Measurements from ENCODE around the gene CTXN1. TPM values are rescaled to one million over a fixed set of nuclear protein-coding genes. Genes with fewer than 3 reads are reported as not detected.
"Not testable (repeated sequence)": the region's sequence is repeated elsewhere in the genome, so short reads cannot be mapped to it uniquely, and the experiment has no call there.

Gene CTXN1
- polyA plus RNA-seq, 3 donors = 10.0 to 16.1 (median 11.5) TPM

DNA sequence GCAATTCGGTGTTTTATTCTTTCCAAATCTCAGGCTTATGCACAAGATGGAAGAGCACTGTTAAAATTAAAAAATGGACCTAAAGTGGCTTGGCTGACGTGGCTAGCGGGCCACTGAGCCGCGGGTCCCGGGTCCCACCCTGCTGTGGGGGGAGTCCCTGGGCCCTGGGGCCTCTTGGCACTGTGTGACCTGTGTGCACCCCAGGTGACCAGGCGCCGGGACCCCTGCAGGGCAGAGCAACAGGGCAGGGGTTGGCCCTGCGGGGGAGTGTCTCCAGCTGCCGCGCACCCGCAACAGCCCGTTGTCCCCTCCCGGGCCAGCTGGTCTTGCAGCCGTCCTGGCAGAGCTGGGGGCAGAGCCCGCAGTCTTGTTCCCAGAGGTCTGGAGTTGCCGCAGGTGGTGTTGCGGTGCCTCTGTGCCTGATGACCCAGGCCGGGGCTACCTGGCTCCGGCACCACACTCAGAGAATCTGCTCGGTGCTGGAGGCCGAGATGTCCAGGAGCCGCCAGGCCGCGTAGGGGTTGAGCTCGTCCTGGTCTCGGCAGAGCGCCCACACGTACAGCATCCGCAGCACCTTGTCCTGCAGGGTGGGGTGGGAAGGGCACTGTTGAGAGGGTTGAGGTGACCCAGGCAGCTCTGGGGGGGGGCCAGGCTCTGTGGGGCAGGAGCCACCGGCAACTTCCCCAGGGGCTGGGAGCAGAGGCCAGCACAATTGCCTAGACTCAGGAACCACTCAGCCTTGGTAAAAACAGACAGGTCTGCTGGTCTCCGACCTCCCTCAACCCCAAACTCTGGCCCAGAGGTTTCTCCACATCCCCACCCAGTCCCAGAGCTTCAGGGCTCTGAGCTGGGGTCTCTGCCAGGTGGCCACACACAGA is 1.0 kb upstream of the CTXN1 start:
- DNase-seq (ENCODE audit: low read depth in 3 of 3, low spot score in 2 of 3) = no peak

DNA sequence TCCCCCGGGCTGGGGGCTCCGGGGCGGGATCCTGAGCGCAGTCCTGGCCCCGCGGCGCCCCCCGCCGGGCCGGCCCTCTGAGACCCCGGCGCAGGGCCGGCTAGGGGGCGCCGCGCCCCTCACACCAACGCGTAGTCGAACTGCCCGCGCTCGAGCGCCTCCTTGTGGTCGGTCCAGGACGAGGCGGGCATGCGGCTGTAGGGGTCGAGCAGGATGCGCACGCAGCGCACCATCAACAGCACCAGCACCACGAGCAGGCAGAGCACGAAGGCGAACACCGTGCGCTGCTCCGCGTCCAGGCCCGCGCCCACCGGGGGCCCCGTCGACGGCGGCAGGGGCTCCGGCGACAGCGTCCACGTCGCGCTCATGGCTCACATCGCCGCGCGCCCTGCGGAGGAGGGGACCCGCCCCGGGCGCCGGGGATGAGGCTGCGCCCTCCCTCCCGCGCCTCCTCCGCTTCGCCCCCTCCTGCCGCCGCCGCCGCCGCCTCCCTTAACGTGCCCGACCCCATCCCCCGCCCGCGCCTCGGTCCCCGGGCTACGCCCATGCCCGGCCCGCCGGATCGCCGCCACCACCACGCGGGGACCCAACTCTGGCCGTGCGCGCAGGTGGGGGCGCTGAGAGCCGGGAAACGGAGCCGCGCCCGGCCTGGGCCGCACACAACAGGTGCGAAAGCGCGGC is 624 bp downstream of the CTXN1 start:
- DNase-seq (ENCODE audit: low read depth in 3 of 3, low spot score in 2 of 3) = peak; percentile 61 to 72 (median 70)

DNA sequence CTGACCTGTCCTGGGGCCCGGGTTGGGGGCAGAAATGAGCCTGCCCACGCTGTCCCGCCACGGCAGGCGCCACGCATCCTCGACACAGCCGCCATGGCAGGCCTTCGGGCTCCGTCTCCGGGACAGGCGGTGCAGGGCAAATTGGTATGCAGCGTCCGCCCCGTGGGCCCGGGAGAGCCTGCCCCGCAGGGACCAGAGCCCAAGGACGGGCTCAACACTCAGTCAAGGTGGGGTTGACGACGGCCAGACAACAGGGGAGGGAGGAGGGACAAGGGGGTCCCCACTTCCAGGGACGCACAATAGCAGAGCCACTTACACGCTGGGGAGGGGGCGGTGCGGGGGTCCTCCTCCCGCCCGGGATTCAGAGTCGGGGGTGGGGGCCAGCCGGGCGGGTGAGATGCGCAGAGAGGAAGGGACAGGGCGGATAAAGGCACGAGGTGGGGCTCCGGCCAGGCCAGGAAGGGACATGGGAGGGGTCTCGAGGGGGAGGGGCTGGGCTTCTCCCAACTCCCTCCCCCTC is 1.2 kb downstream of the CTXN1 start:
- no peak for DNase-seq (ENCODE audit: low read depth in 3 of 3, low spot score in 2 of 3)

DNA sequence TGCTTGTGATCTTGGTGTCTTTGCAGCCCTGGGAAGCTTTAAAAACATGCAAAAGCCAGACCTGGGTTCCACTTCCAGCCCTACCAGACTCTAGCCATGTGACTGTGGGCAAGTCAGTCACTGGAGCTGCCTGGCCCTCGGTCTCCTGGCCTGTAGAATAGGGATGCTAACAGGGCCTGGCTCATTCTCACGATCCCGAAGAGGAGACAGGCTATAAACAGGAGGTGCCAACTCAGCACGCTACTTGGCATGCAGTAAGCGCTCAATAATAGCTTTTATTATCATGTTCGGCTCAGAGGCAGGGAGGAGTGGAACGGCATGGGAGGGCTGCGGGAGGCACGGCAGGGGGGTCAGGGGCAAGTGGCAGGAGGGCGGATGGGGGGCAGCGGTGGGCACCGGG is 1.7 kb downstream of the CTXN1 start:
- no peak for DNase-seq (ENCODE audit: low read depth in 3 of 3, low spot score in 2 of 3)

DNA sequence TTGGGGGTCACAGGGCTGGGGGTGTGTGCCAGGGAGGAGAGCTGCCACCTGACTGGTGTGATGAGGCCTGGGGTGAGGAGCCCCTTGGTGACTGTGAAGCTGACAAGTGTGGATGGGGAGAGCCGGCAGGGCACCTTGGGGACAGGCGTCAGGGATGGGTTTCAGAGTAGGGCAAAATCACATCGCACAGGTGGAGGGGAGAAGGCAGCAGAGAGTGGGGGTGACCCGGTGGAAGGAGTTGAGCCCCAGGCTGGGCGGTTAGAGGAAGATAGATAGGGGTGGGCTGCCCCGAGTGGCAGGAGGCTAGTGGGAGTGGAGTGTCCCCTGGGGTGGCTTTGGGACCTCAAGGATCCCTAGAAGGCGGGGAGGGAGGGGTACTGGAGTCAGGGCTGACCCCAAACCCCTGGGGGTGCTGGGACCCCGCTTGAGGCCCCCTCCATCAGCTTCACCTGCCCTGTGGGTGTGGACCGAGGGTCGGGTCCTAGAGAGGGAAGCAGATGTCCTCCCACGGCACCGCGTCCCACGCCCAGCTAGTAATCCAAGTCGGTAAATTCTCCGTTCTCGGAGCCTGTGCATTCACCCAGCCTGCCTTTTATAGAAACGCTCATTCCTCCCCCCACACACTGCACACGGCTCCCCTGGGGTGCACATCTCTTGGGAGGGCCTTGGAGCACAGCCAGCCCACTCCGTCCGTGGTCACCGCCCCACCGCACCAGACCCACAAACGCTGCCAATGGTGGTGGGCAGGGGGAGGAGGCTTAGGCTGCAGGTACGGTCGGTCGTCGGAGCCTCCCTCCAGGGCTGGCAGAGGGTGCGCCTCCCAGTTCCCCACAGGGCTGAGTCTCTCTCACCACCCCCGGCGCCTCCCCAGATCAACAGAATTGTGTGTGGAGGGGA is 2.4 kb downstream of the CTXN1 start:
- no peak for DNase-seq (ENCODE audit: low read depth in 3 of 3, low spot score in 2 of 3)

DNA sequence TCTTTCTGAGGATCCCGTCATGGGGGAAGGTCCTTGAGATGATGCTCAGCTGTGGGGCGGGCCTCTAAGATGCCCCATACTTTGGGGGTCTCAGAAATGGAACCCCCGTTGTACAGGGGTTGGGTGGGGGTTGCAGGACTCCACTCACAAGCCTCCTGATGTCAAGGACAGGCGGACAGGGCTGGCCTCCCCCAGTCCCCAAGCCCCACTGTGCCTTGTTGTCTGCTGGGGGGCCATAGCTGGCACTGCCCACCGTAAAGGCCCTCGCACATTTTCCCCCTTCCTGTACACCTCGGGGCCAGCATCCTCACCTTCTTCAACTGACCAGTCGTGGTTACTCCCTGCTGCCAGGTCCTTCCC is 3.1 kb downstream of the CTXN1 start:
- no peak for DNase-seq (ENCODE audit: low read depth in 3 of 3, low spot score in 2 of 3)

DNA sequence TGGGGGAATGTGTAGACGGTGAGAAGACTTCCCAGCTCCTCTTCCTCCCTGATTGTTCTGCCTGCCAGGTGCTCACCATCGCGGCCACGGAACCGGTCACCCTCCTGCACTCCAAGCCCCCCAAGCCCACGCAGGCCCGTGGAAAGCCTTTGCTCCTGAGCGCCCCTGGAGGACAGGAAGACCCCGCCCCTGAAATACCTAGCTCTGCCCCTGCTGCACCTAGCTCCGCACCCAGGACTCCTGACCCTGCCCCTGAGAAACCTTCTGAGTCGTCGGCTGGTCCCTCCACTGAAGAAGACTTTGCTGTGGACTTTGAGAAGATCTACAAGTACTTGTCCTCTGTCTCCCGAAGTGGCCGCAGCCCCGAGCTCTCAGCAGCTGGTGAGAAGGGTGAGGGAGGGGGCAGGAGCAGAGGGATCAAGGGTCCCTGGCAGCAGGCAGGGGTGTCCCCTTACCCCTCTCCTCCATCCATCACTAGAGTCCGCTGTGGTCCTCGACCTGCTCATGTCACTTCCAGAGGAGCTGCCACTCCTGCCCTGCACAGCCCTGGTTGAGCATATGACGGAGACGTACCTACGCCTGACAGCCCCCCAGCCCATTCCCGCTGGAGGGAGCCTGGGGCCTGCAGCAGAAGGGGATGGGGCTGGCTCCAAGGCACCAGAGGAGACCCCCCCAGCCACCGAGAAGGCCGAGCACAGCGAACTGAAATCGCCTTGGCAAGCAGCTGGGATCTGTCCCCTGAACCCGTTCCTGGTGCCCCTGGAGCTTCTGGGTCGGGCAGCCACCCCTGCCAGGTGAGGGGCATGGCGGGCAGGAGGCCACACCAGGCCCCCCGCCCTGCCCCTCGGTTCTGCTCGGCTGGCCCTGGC is 3.7 kb downstream of the CTXN1 start:
- DNase-seq (ENCODE audit: low read depth in 3 of 3, low spot score in 2 of 3) = no peak

DNA sequence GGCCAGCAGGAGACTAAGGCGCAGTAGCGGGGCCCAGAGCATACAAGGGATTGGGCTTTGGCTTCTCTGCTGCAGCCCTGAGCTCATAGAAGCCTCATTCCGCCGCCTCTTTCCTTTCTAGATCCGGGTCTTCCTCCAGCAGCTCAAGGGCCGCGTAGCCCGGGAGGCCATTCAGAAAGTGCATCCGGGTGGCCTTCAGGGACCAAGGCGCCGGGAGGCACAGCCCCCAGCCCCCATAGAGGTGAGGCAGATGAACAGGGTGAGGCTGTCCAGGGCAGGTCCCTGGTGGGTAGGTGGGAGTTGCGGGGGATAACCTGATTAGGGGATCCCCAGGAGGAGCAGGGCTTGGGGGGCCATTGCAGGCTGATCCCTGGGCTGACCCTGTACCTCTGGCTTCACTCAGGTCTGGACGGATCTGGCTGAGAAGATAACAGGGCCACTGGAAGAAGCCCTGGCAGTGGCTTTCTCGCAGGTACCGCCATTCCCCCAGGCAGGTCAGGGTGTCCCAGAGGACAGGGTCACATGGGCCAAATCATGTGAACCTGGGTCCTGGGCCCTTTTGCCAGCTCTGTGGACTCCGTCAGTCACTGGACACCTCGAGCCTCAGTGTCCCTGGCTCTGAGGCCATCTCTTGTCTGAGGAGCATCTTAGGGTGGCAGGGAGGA is 4.5 kb downstream of the CTXN1 start:
- DNase-seq (ENCODE audit: low read depth in 3 of 3, low spot score in 2 of 3) = no peak

DNA sequence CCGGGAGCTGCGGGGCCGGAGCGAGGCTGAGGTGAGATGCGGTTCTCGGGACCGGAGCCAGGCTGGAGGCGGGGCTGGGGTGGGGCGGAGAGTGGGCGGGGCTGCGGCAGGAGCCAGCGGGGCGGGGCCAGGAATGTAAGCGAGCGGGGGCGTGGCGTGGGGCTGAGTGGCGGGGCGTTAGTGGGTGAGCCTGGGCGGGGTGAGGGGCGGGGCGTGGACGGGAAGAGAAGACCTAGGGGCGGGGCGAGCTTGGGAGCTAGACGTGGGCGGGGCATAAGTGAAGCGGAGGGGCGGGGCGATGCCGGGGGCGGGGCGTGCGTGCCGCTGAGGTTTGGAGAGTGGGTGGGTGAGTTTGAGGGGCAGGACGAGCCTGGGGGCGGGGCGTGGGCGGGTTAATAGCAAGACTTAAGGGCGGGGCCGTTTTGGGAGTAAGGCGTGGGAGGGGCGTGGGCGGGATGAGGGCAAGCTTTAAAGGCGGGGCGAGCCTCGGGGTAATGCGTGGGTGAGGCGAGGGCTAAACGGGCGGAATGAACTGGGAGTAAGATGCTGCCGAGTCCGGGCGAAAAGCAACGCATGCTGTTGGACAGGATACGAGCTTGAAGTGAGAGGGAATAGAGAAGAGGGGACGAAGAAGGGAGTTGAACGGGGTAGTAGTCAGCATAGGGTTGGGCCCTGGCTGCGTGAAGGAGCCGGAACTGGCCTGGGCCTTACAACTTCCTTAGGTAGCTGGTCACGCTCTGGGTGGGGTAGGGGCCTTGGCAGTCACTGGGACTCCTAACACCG is 5.2 kb downstream of the CTXN1 start:
- peak; percentile 64 to 90 (median 90) for DNase-seq (ENCODE audit: low read depth in 3 of 3, low spot score in 2 of 3)

DNA sequence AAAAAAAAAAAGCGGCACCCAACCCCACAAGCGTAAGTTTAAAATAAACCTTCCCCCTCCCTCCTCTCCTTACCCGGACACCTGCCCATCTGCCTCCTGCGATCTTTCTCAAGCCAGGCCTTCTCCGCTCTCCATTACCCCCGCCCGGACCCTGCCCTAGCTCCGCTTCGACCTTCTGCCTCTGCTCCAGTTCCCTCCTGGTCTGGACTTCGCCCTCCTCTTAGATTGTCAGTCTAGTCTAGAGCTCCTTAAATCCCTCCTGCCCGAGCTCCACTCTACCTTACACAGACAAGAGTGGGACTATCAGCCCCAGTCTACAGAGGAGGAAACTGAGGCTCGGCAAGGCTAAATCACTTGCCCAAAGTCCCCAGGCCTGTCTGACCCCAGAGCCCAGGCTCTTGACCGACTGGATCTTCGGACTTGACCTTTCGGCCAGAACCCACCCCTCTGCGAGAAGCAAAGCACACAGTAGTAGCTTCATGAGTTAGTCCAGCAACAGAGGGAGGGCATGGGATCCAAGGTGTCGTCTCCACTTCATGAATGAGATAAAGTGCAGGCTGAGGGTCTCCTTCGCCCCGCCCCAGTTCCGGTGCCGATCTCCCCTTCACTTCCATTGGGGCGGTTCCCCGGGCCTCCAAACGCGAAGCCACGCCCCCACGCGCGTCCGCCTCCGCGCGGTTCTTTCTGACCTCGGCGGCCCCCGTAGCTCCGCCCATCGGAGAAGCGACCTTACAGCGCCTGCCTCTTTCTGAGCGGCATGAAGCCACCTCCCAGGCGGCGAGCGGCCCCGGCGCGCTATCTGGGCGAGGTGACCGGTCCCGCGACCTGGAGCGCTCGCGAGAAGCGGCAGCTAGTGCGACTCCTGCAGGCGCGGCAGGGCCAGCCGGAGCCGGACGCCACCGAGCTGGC is 6.1 kb downstream of the CTXN1 start, which contains the start of gene SNAPC2:
Gene SNAPC2, plus strand, starts transcription at position 729 of the 909 bp plus-strand sequence. Its CDS starts 29 bp downstream, at position 758.
- peak; percentile 84 to 90 (median 88) for DNase-seq (ENCODE audit: low read depth in 3 of 3, low spot score in 2 of 3)

DNA sequence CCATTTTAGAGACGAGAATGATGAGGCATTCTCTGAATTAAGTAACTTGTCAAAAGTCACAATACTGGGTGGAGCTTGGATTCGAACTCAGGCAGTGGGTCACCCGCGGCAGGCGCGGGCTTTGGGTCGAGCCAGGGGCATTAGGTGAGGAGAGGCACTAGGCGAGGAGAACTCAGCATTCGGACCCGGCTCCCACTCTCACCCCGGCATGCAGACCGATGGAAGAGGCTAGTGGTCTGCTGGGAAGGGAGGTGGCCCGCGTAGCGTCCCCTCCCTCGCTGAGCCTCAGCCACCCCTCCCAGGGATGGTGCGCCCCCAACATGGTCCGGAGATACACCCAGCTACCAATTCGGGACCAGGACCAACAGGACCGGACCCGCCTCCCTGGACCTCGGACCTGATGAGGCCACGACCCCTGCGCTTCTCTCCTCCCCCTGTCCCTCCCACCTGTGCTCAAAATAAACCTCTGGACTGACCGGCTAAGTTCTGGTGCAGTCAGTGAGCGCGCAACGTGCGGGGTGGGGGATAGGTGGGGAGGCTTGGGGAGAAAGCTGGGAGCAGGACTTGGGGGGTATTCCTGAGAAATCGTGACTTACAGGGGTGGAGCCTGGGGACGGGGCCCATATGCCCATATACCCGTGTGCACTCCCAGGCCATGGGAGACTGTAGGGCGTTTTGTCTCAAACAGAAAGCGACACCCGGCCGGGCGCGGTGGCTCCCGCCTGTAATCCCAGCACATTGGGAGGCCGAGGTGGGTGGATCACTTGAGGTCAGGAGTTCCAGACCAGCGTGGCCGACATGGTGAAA is 7.1 kb downstream of the CTXN1 start:
- no peak for DNase-seq (ENCODE audit: low read depth in 3 of 3, low spot score in 2 of 3)

DNA sequence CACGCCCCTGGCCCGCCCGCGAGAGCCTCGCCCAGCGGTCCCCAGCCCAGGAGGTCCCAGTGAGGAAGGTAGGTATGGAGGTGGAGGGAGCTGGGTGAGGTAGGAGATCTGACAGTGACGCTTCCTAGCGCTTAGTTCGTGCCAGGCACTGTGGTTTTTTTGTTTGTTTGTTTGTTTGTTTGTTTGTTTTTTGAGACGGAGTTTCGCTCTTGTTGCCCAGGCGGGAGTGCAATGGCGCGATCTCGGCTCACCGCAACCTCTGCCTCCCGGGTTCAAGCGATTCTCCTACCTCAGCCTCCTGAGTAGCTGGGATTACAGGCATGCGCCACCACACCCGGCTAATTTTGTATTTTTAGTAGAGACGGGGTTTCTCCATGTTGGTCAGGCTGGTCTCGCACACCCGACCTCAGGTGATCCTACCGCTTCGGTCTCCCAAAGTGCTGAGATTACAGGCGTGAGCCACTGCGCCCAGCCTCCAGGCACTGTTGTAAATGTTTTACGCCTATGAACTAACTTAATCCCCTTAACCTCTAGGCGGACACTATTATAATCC is 7.8 kb downstream of the CTXN1 start:
- DNase-seq (ENCODE audit: low read depth in 3 of 3, low spot score in 2 of 3) = not testable (repeated sequence)

DNA sequence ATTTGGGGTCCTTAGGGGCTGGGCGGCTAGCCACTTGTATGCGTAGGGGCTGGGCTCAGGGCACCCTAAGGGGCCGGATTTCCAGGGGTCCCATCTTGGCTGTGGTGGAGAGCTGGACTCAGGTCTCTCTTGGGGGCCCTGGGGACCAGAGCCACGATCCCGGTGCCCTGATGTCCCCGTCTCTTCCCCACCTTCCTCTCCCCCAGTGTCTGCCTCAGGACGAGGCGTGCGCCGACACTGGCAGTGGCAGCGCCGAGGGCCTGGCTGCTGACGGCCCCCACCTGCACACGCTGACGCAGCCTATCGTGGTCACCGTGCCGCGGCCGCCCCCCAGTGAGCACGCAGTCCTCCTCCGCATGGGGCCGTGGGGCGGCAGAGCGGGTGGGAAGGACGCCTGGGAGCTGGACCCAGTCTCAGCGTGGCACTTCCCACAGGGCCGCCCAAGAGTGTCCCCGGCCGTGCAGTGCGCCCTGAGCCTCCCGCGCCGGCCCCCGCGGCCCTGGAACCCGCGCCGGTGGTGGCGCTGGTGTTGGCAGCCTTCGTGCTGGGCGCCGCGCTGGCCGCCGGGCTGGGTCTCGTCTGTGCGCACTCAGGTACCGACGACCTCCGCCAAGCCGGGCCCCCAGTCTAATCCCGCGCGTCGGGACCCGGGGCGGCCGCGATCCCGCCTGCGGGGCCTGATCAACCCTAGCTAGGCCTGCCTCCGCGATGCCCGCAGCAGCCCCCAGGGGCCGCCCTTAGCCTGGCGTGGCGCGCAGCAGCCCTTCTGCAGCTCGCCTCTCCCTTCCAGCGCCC is 8.5 kb downstream of the CTXN1 start:
- no peak for DNase-seq (ENCODE audit: low read depth in 3 of 3, low spot score in 2 of 3)

DNA sequence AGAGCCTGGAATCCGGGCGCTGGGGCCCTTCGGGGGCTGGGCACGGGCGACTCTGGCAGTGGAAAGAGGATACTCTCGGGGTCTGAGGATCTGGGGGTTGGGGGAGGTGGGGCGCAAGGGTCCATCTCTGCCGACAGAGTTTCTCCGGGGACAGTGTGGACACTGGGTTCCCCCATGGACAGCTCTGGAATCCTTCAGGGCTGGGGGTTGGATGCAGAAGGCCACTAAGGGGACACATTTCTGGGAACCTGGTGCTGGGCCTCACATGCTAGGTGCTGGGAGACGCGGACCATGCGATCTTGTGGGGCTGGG is 9.0 kb downstream of the CTXN1 start:
- DNase-seq (ENCODE audit: low read depth in 3 of 3, low spot score in 2 of 3) = no peak

DNA sequence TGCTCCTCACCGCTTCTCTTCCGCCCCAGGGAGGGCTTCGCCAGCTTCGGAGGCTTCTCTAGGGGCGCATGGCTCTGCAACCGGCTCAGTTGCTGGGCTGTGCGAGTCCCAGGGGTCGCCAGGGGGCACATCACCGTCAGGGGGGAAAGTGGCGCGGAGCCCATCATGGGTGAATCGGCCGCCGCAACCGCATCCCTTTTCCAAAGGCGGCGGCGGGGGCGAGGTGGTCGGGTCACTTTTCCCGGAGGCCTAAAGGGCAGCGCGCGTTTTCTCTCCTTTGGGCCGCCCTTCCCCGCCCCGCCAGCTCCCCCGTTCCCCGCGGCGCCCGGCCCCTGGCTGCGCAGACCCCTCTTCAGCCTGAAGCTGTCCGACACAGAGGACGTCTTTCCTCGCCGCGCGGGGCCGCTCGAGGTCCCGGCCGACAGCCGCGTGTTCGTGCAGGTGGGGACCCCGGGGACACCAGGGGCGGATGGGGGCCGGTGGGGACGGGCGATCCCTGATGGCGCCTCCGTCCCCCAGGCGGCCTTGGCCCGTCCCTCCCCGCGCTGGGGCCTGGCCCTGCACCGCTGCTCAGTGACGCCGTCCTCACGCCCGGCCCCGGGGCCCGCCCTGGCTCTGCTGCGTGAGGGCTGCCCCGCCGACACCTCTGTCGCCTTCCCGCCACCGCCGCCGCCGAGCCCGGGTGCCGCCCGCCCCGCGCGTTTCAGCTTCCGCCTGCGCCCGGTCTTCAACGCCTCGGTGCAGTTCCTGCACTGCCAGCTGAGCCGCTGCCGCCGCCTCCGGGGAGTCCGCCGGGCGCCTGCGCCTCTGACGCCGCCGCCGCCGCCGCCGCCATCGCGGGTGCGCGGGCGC is 9.6 kb downstream of the CTXN1 start:
- no peak for DNase-seq (ENCODE audit: low read depth in 3 of 3, low spot score in 2 of 3)

Data from right renal cortex interstitium (tissue), 3 donors.